Large intestine (tissue), 3 donors: ENCODE data around the gene FAM241B. TPM values are rescaled to one million over a fixed set of nuclear protein-coding genes. Genes with fewer than 3 reads are reported as not detected.

Experiments used
- DNase-seq, 2 donors: peaks; one replicate each; pipeline versions ENCODE4 v3.0.0 to v3.0.0-alpha.2; 2013
- H3K27ac ChIP-seq: one replicate; pipeline ENCODE4 v1.5.1; 2013; ENCODE audit warnings: low read length
- H3K27me3 ChIP-seq: 2 replicates; pipeline ENCODE4 v1.6.1; 2013; ENCODE audit warnings: low read length; ENCODE audit not compliant: control insufficient read depth, insufficient read depth
- H3K36me3 ChIP-seq: 2 replicates; pipeline ENCODE4 v1.6.1; 2013; ENCODE audit warnings: low read length; ENCODE audit not compliant: control insufficient read depth, insufficient read depth
- H3K4me1 ChIP-seq: one replicate; pipeline ENCODE4 v1.6.1; 2013; ENCODE audit warnings: low read length; ENCODE audit not compliant: control insufficient read depth, insufficient read depth
- H3K4me3 ChIP-seq: one replicate; pipeline ENCODE4 v1.5.1; 2013; ENCODE audit warnings: low read length
- H3K9me3 ChIP-seq: one replicate; pipeline ENCODE4 v1.6.1; 2013; ENCODE audit warnings: mild to moderate bottlenecking, low read depth, low read length, moderate library complexity; ENCODE audit not compliant: control insufficient read depth
- WGBS: methylation state at CpG from one replicate; pipeline ENCODE4 v1.1.5; 2013; ENCODE audit warnings: low lambda C conversion rate; ENCODE audit not compliant: insufficient coverage; 5-methylcytosine and 5-hydroxymethylcytosine counted together
- polyA plus RNA-seq: library from polyadenylated mRNA; unstranded; fragments of 120-200 nt; gene quantifications from one replicate; pipeline ENCODE4 v1.2.1, GENCODE V29; 2013

The FAM241B gene
- polyA plus RNA-seq, 1 donor: 6.4 TPM

GRCh38 chr10:69649786-69650550 lies 19.9 kb downstream of the FAM241B start:
- Histone ChIP-seq H3K9me3 (peaks cover 3% of the 10 kb centered on the region), H3K27ac (no peak overlapping the region), H3K36me3 (no peaks in the 10 kb centered on the region), H3K4me1 (peaks cover 4% of the 10 kb centered on the region), H3K27me3 (no peaks in the 10 kb centered on the region), H3K4me3 (no peak overlapping the region)
- no peak for DNase-seq
- no CpG with 5 or more reads among the region's 9 CpGs for WGBS

- DNase-seq: no peak
- no CpG with 5 or more reads among the region's 13 CpGs for WGBS
- Histone ChIP-seq H3K4me3 (no peak overlapping the region), H3K27me3 (no peaks in the 10 kb centered on the region), H3K4me1 (peaks cover 4% of the 10 kb centered on the region), H3K9me3 (peaks cover 3% of the 10 kb centered on the region), H3K27ac (no peak overlapping the region), H3K36me3 (no peaks in the 10 kb centered on the region)
Measured at GRCh38 chr10:69650589-69651261, 20.7 kb downstream of the FAM241B start.

- H3K27ac ChIP-seq: no peak overlapping the region
- no peak overlapping the region for H3K4me3 ChIP-seq
- H3K36me3 ChIP-seq: no peaks in the 10 kb centered on the region
- H3K4me1 ChIP-seq: peaks cover 4% of the 10 kb centered on the region
- DNase-seq: no peak
- peaks cover 3% of the 10 kb centered on the region for H3K9me3 ChIP-seq
- no CpG with 5 or more reads among the region's 9 CpGs for WGBS
- no peaks in the 10 kb centered on the region for H3K27me3 ChIP-seq
Measured at GRCh38 chr10:69651362-69651761, 21.3 kb downstream of the FAM241B start.

GRCh38 chr10:69652111-69652856 lies 22.2 kb downstream of the FAM241B start:
- Histone ChIP-seq H3K4me1 (peaks cover 4% of the 10 kb centered on the region), H3K27ac (no peak overlapping the region), H3K9me3 (peaks cover 3% of the 10 kb centered on the region), H3K36me3 (no peaks in the 10 kb centered on the region), H3K27me3 (peaks cover 8% of the 10 kb centered on the region), H3K4me3 (no peak overlapping the region)
- WGBS: no CpG with 5 or more reads among the region's 14 CpGs
- peak in 1 of 2 donors; percentile 52 for DNase-seq

GRCh38 chr10:69652857-69653199 lies 22.8 kb downstream of the FAM241B start:
- no peaks in the 10 kb centered on the region for H3K36me3 ChIP-seq
- no peak overlapping the region for H3K4me3 ChIP-seq
- H3K9me3 ChIP-seq: peaks cover 3% of the 10 kb centered on the region
- WGBS: no CpG with 5 or more reads among the region's 3 CpGs
- no peak overlapping the region for H3K27ac ChIP-seq
- H3K4me1 ChIP-seq: peaks cover 4% of the 10 kb centered on the region
- no peak for DNase-seq
- H3K27me3 ChIP-seq: peaks cover 12% of the 10 kb centered on the region

GRCh38 chr10:69653561-69653960 lies 23.5 kb downstream of the FAM241B start:
- no CpG with 5 or more reads among the region's 6 CpGs for WGBS

GRCh38 chr10:69655124-69655867 lies 25.2 kb downstream of the FAM241B start:
- Histone ChIP-seq H3K36me3 (no peaks in the 10 kb centered on the region), H3K9me3 (peaks cover 3% of the 10 kb centered on the region), H3K27me3 (peaks cover 18% of the 10 kb centered on the region), H3K4me3 (no peak overlapping the region), H3K27ac (no peak overlapping the region), H3K4me1 (peaks cover 4% of the 10 kb centered on the region)
- WGBS: no CpG with 5 or more reads among the region's 20 CpGs
- DNase-seq: no peak

More at GRCh38 chr10:69653561-69653960, 23.5 kb downstream of the FAM241B start:
- no peak for DNase-seq
- H3K27ac ChIP-seq: no peak overlapping the region
- H3K27me3 ChIP-seq: peaks cover 18% of the 10 kb centered on the region
- H3K36me3 ChIP-seq: no peaks in the 10 kb centered on the region
- H3K4me1 ChIP-seq: peaks cover 4% of the 10 kb centered on the region
- H3K9me3 ChIP-seq: peaks cover 3% of the 10 kb centered on the region
- H3K4me3 ChIP-seq: no peak overlapping the region

GRCh38 chr10:69655868-69656555 lies 26.0 kb downstream of the FAM241B start:
- peaks cover 18% of the 10 kb centered on the region for H3K27me3 ChIP-seq
- peaks cover 3% of the 10 kb centered on the region for H3K9me3 ChIP-seq
- no peak overlapping the region for H3K4me3 ChIP-seq
- DNase-seq: no peak
- no CpG with 5 or more reads among the region's 11 CpGs for WGBS
- H3K4me1 ChIP-seq: peaks cover 4% of the 10 kb centered on the region
- no peaks in the 10 kb centered on the region for H3K36me3 ChIP-seq
- H3K27ac ChIP-seq: no peak overlapping the region

GRCh38 chr10:69656742-69657269 lies 26.8 kb downstream of the FAM241B start:
- H3K27ac ChIP-seq: no peak overlapping the region
- peaks cover 18% of the 10 kb centered on the region for H3K27me3 ChIP-seq
- H3K9me3 ChIP-seq: peaks cover 3% of the 10 kb centered on the region
- DNase-seq: no peak
- H3K36me3 ChIP-seq: no peaks in the 10 kb centered on the region
- no peak overlapping the region for H3K4me3 ChIP-seq
- WGBS: no CpG with 5 or more reads among the region's 5 CpGs
- no peaks in the 10 kb centered on the region for H3K4me1 ChIP-seq
